ENCODE results near the gene CCDC27.

DNA sequence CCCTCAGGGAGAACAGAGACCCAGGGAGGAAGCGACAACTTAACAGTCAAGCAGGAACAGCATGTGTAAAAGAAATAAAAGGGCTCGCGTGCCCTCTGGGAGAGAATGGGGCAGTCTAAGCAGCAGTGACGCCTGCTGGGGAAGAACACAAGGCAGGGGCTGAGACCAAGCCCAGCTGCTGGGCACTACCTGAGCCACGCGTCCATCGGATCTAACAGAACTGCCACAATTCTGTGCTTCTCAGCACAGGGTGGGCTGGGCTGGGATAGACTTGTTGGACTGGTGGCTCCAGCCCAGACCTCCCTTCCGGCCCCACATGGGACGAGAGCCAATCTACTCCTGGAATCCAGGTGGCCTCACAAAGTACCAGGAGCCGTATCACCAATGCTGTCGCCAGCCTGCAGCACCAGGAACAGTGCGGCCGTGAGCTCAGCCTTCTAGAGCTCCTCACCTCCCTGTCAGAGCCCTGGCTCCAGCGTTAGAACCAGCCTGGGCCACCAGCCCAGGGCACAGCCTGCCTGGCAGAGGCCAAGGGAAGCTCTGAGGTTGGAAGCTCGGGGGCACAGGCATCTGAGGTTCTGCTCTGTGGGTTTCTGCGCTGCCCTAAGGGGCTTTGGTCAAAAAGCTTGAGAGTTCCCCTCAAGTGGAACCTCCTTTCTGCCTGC lies 36.6 kb downstream of the CCDC27 start:
- TF ChIP-seq POLR2A (IDR thresholded peaks at IDR 0.05; ENCODE audit: borderline replicate concordance, extremely low read depth, insufficient read depth, insufficient read length) (no peak), EGR1 (IDR thresholded peaks at IDR 0.05; ENCODE audit: low read depth) (no peak), ZNF274 (IDR thresholded peaks at IDR 0.05; ENCODE audit: low read depth, low read length) (no peak), CTCF (IDR thresholded peaks at IDR 0.05 in 2 of 3, conservative IDR thresholded peaks at IDR 0.05 in 1 of 3; ENCODE audit: borderline replicate concordance in 1 of 3, insufficient read depth in 1 of 3, low read depth in 2 of 3, low read length in 2 of 3) (no peak), YY1 (IDR thresholded peaks at IDR 0.05; ENCODE audit: extremely low read depth, insufficient replicate concordance, low read depth, low read length) (no peak), SIN3A (IDR thresholded peaks at IDR 0.05; ENCODE audit: low read depth) (no peak), POLR2AphosphoS5 (IDR thresholded peaks at IDR 0.05; ENCODE audit: low read depth, low read length) (no peak), ATF3 (IDR thresholded peaks at IDR 0.05) (no peak)

All from HCT116 (cell line).